ELR (cell line): ENCODE measurements around the gene LRCH4.

Experiments
- DNase-seq: peaks from one replicate; pipeline ENCODE4 v3.0.0-alpha.2; 2015; ENCODE audit warnings: low read depth

The LRCH4 gene

DNA sequence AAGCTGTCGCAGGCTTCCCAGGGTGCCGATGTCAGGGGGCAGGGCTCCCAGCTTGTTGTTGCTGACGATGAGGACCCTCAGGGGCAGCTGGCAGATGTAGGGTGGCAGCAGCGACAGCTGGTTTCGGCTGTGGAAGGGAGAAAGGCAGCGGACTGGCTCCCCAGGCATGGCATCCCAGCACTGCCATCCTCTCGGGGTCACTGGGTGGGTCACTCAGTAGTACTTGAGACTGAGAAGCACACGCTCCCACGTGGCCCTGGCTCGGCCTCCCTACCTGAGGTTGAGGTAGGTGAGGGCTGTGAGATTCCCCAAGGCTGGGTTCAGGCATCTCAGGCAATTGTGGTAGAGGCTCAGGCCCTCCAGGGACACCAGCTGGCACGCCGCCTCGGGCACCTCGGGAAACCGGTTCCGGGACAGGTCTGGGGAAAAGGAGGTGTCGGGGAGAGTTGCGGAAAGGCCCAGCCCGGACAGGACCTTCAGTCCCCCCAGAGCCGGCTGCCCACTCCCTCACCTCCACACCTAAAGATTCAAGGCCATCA, 3.8 kb downstream of the LRCH4 start:
- no peak for DNase-seq

DNA sequence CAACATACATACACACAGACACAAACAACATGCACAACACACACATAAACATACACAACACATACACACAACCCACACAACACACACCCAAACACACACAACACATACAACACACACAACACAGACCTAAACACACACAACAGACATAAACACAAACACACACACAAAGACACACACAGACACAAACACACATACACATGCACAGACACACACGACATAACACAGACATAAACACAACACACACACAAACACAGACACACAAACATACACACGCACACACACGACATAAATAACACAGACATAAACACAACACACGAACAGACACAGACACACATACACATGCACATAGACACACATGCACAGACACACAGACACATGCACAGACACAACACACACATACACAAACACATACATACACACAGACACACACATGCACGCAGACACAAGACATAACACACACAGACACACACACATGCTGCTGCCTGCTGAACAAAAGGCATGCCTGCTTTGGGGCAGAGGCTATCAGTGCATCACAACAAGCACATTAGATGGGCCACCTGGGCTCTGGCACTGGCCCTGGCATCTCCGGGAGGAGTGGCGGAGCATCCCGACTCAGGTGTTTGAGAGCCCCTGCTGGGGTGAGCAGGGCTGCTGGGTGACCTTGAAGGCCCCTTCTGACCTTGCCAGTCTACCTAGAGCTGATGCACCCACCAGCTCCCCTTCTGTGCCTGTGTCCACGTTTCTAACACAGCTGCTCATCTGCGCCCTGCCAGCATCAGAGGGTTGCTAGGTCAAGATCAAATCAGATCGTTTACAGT, 5.3 kb downstream of the LRCH4 start:
- DNase-seq, result no peak

DNA sequence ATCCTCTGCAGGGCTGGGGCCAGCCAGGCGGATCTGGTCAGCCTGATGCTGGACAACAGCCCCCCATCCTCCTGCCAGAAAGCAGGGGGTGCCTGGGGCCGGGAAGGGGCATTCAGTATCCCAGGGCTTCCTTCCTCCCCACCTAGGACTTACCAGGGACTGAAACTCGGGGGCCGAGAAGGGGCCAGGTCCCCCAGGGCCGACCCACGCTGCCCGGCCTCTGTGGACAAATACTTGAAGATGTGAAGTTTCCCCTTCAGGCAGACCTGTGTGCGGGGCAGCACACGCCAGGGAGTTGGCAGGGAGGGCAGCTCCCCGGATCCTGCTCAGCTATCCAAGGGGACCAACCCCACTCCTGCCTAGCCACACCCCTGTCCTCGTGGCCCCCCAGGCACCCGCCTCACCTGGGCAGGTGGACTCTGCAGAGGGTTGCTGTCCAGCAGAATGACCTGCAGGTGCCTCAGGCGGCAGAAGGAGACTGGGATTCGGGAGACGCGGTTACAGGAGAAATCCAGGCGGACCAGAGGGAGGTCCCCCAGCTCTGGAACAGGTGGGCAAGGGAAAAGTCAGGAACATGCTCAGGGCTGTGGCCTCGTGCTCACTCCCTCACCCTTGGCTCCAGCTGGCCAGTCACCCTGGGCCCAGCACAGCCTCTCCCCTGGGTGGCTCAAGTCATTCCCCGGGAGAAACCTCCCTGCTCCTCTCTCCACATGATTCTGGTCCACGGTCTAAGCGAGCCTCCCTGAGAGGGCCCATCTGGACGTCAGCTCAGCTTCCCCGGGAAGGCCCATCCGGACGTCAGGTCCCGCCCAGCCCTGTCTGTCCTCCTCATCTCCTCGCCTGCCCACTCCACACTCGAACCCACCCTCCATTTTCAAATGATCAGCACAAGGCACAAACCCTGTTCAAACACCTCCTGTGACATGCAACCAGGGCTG, 7.4 kb downstream of the LRCH4 start:
- DNase-seq, result no peak

DNA sequence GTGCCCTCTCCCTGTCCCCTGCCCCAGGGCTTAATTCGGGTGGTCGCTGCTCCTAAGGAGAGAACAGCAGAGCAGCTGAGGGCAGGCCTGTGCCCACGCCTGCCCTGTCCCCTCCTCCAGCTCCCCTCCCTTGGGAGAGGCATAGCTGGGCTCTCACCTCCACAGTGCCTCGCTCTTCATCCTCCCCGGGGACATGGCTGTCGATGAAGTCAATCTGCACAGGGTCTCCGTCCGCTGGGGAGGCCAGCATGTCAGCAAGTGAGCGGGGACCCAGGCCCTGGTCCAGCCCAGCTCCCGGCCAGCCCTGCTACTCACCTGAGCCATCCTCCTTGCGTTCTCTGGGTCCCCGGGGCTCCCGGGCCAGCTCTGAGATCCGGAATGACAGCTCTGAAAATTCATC, 8.4 kb downstream of the LRCH4 start:
- DNase-seq, result no peak

DNA sequence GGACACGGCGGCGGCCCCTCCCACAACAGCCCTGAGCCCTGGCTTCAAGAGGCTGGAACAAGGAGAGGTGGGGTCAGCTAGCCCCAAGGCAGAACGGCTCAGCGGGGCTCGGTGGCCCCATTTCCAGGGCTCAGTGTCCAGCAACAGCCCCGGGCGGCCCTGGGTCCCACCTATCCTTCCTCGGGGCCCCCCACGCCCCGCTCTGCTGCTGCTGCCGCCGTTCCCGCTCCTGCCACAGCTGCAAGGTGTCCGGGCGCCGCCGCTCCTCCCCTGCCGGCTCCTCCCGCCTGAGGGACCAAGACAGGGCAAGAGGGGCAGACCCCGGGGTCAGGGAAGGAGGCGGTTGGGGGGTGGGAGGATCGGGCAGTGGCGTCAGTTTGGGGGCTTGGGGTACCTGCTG, 8.8 kb downstream of the LRCH4 start:
- no peak for DNase-seq

DNA sequence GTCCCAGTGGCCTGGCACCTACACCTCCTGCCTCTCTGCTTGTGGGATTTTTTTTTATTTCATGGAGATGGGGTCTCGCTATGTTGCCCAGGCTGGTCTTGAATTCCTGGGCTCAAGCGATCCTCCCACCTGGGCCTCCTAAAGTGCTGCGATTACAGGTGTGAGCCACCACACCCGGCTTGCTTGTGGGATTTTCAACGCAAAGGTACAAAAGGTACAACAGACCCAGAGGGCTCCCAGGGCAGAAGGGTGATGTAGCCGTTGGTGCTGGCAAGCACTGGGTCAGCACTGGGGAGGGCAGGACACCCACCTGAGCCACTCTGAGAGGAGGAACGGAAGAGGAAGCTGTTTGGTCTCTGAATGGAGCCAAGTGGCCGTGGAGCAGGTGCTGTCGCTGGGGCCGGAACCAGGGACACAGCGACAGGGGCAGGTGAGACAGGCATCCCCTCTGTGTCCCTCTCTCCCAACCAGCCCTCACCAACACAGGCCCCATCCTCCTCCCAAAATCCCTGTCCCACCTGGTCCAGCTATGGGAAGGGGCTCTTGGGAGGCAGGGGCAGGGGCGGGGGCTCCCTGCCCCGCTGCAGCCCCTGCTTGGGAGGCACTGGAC, 9.4 kb downstream of the LRCH4 start:
- no peak for DNase-seq

DNA sequence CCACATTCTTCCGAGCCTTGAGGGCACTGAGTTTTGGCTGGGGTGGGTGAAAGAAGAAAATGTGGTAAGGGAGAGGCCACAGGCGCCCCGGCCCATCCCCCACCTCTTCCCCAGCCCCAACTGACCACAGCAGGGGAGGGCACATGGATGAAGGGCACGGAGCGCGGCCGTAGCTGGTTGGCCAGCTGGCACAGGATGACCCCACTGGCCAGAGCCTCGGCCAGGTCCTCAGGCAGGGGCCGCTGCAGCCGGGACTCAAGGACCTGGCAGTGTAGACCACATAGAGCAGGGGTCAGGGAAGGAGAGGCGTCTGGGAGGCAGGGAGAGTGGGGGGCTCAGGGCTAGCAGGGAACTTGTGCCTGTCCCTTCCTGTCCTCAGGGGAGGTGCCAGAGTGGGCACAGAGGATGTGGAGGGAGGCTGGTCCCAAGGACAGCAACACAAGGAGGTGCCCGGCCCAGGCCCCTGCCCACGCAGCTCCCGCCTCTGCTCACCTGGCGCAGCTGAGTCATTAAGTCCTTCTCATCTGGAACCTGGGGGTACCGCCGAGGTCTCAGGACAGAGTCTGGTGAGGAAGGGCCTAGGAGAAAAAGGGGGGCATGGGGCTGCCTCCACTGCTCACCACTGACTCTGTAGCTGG, 10.1 kb downstream of the LRCH4 start:
- no peak for DNase-seq

DNA sequence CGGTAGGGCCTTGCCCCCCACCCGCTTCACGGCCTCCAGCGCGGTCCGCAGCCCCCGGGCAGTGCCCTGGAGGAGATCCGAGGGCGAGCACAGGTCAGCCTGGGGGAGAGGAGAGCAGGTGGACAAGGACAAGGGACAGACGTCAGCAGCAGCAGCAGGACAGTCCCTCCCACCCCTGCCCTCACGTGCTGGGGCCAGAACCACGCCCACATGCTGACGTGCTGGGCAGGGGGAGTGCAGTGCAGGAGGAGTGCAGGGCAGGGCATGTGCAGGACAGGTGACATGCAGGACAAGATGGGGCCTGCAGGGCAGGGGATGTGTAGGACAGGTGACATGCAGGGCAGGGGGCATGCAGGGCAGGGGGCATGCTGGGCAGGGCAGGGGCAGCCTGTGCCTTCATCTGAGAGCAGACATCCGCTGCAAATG, 10.7 kb downstream of the LRCH4 start:
- no peak for DNase-seq

DNA sequence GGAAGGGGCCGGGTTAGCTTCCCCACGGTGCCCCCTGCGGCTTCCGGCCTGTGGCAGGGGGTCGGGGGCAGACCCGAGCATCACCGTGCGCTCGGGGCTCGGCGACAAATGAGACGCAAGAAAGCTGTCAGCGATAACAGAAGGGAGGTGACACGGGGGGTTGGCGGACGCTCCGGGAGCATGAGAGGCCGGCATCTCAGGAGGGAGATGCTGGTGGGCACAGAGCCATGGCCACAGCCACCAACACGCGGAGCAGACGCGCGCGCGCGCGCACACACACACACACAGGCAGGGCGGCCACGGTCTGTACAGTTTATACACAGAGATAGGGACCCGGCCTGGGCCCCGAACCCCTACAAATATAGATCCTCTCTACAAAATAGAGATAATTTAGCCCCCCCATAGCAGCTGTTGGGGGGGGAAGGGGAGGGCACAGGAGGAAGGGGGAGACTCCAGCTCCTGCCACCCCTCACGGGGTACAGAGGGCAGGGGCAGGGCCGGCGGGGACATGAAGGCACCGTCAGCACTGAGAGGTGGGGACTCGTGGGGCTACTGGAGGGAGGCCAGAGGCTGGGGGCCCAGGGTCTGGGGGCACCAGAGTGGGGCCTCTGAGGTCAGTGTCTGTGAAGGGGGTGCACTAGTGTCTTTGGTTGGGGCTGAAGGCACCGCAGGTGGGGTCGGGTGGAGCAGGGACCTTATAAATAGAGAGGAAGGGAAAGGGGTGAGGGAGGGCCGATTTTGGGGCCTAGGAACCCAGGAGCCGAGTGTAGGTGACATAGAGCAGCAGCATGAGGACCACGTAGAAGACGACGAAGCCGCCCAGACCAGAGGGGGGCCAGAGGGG, 11.3 kb downstream of the LRCH4 start:
- no peak for DNase-seq

DNA sequence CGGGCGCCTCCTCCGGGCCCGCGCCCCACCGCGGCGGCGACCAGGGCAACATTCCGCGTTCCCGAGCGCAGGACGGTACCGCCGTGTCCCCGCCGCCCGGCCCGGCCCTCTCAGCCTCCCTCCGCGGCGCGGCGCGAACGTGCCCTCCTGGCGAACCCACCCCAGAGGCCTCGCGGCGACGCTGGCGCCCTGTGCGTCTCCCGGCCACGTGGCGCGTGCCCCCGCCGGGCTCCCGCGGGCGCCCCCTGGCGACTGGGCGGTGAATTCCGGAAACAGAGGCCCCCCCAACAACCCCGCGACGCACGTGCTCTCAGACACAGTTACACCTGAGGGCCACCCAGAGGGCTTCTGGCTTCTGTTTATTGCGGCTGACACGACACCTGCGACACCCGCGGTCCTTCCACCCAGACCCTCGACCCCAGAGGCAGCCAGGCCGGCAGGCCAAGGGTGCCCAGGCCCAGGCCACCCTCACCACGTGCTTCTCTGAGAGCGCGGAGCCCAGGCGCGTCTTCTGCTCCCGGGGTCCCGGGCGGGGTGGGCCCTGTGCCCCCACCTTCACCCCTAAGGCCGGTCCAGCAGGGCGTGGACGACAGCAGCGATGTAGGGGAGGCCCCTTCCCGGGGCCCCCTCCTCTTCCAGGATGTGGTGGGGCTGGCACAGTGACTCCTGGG, 12.1 kb downstream of the LRCH4 start, which contains the start of gene SAP25:
TSS of gene SAP25 (minus strand) at position 210 of the 671 bp plus-strand sequence. CDS start at position 52, 158 bp downstream.
- DNase-seq, result no peak

DNA sequence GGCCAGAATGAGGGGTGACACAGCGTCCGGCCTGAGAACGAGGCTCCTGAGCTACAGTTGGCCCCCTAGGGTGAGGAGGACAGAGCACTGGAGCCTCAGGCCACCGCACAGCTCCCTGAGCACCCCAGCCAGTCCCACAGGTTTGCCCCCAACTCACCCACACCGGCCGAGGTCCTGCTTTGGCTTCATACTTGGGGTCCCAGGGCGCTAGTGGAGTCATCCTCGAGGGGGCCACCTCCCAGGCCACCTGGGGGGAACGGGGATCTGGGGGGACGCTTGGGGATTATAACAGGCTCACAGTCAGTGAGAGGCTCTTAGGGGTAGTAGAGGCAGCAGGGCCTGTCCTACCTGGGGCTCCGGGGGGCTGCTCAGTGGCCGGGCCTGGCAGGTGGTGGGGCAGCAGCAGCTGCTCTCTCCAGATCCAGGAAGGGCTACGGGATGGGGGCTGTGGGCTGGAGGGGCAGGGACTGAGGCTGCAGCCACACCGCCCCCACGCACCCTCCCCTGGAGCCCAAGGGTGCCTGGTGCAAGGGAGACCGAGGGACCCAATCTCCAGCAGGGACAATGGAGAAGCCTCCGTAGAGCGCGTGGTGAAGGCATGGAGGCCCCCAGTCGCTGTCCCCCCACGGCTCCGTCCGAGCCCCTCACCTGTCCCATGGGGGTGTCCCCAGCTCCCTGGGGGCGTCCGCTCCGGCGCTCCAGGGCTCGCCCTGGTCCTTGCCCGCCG, 12.8 kb downstream of the LRCH4 start:
- DNase-seq, result no peak

DNA sequence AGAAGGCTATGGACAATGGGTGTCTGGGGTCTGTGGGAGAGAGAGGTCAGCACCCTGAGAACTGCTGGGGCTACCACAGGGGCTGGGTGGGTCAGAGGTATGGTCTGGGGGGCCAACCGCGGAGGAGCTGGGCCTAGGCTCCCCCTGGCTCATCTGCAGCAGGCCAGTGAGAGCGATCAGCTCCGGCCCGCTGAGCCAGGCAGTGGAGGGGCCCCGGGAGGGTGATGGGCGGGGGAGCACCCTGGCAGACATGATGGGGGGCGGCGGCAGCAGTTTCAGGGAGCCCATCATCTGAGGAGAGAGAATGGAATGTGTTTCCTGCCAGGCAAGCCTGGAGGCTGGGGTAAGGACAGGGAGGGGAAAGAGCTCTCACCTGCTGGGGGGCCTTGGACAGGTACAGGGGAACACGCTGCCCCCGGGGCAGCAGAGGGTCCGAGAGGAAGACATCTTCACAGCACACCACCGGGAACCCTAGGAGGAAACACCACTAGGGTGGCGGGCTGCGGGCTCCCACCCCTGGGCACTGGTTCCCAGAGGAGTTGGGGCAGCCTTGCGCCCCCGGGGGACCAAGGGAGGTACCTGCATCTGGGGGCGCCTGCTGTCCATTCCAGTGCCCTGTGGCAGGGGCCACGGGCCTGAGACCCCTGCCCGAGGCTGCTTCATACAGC, 13.5 kb downstream of the LRCH4 start:
- no peak for DNase-seq

DNA sequence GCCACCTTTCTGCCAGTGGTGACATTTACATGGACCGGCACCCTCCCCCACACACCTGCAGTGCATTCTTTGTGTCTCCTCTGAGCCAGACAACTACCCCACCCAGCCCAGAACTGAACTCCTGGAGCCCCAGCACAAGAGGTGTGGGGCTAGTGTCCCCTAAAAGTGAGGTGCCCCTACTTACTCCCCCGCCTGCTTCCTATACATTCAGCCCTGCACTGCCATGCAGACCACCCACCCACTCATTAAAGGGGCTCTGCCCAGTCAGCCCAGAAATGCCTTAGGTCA, 14.2 kb downstream of the LRCH4 start:
- no peak for DNase-seq

DNA sequence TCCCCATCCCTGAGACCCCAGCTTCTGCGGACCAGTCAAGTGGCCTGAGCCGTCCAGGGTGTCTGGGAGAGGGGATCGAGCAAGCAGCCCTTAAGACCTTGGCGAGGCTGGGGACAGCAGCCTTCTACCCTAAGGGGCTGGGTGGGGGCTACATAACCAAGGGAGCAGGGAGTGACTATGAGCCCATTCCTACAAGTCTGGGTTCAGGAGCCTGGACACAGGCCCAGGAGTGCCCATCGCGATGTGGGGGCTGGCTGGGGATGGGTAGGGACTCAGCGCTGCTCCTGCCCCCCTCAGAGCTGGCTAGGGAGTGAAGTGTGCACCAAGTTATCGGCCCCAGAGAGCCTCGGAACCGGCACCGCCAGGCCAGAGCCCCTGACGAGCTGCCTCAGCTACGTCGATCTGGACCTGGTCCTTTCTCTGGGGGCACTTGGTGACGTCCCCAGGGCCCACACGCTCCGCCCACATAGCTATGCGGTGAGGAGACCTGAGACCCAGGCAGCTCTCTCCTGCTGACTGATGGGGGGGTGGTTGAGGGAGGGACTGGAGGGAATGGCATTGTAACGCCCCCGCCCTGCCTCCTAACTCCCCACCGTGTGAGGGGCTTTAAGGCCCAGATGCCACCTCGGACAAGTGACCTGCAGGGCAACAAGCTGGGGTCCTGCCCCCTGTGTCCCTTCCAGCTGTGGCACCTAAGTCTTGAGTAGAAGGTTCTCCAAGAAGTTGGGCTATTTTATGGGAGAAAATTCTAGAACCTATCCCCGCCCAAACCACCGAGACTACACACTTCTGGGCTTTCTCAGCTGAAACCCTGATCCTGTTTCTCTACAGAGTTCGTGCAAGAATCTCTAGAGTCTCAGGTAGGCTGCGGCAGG, 14.7 kb downstream of the LRCH4 start:
- DNase-seq, result no peak

DNA sequence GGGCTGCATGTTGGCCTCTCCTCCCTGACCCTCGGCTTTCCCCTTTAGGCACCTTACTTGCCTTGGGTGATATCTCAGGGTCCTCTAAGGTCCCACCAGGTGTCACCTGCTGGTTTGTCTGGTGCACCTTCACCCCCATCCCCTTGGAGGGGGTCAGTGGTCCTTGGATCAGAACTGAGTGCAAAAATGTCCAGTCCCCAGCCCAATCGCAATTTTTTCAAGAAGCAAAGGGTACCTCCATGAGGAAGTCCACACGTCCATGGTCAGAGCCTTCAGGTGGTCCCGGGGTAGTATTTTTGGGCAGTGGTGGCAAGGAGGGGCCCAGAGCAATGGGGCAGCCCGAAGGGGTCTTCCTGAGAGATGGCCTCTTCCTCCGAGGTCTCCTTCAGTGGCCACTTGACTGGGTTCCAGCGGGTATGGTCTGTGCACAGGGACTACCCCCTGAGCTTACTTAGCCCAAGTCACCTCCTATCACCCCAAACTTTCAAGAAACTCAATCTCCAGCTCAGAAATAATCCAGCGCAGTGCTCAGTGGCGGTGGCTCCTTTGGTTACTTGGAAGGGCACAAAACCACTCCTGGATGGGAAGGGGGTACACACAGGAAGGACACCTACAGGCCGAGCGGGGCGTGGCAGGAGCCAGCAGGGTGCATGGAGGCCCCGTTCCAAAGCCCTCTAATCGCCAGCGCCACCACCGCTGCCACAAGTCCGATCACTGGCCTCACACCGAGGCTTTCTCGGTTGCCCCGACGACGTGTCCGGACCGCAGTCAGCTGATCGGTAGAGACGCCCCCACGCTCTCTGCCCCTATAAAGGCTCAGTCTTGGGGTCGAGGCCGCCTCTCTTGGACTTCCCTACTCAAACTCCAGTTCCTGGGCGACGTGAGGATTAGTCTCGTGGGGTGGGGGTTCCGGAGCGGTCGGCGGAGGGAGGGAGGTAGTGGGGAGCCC, 16.8 kb downstream of the LRCH4 start:
- peak; percentile 53 for DNase-seq

DNA sequence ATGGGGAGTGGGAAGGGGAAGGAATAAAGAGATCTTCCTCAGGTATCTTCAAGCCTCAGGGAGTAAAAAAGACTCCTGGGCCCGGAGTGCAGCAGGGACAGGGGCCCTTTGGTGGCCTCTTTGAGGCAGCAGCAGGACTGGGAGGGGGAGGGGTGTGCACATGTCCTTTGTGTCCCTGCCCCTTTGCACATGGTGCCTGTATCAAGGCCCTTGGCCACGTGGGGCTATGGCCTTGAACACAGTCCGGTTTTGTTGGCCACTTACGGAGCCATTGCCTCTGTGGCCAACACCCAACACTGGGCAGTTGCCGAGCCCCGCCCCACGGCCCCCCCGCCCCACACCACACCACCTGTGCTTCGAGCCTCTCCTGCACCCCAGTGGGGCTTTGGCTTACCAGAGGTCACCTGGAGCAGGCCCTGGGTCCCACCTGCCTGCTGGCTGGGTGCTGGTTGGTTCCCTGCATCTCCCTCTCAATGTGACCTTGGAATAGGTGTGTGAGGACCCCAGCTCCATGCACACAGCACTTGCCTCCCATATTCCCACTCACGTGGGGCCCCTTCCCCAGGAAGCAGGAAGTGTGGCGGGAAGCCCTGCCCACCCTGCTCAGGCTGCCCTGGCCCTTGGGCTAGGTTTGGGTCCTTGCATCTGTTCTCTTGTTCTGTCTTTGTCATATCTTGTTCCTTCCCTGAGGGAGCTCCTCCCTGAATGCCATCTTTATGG, 17.6 kb downstream of the LRCH4 start:
- no peak for DNase-seq
